AG10803 (cell line): ENCODE measurements around the gene MFSD6.

ENCODE experiments used
- DNase-seq: peaks from one replicate; pipeline ENCODE4 v3.0.0; 2010; ENCODE audit warnings: low read depth
- H3K4me3 ChIP-seq: 2 replicates; pipeline ENCODE4 v1.5.1; 2011; ENCODE audit warnings: mild to moderate bottlenecking, low read length, control low read depth
- CTCF ChIP-seq: conservative IDR thresholded peaks from 2 replicates; pipeline ENCODE4 v1.5.1; 2011; ENCODE audit warnings: mild to moderate bottlenecking, low read length, control low read depth, inconsistent platforms

MFSD6 gene

GRCh38 chr2:190511104-190511503 is 102.9 kb downstream of the MFSD6 start:
- TF ChIP-seq CTCF: peak; percentile 69

GRCh38 chr2:190512539-190513095 is 104.5 kb downstream of the MFSD6 start:
- TF ChIP-seq CTCF: no peak
- DNase-seq: no peak
- no peak overlapping the region for H3K4me3 ChIP-seq

More at GRCh38 chr2:190511104-190511503, 102.9 kb downstream of the MFSD6 start:
- peak; percentile 37 for DNase-seq
- no peak overlapping the region for H3K4me3 ChIP-seq

GRCh38 chr2:190513877-190514276 is 105.7 kb downstream of the MFSD6 start:
- DNase-seq: no peak
- TF ChIP-seq CTCF: no peak
- no peak overlapping the region for H3K4me3 ChIP-seq

- DNase-seq: no peak
- H3K4me3 ChIP-seq: no peak overlapping the region
- no peak for TF ChIP-seq CTCF
Observed at GRCh38 chr2:190514676-190515075, 106.5 kb downstream of the MFSD6 start.

GRCh38 chr2:190515687-190516086 is 107.5 kb downstream of the MFSD6 start:
- no peak for DNase-seq

GRCh38 chr2:190517468-190517867 is 109.3 kb downstream of the MFSD6 start:
- no peak for TF ChIP-seq CTCF
- no peak overlapping the region for H3K4me3 ChIP-seq
- no peak for DNase-seq

More at GRCh38 chr2:190515687-190516086, 107.5 kb downstream of the MFSD6 start:
- H3K4me3 ChIP-seq: no peak overlapping the region
- TF ChIP-seq CTCF: no peak

- DNase-seq: no peak
- TF ChIP-seq CTCF: no peak
- no peak overlapping the region for H3K4me3 ChIP-seq
Observed at GRCh38 chr2:190519975-190520767, 112.0 kb downstream of the MFSD6 start.
